Measurements from ENCODE around the gene TMEM259. TPM values are rescaled to one million over a fixed set of nuclear protein-coding genes. Genes with fewer than 3 reads are reported as not detected.

The TMEM259 gene
- total and polyA plus RNA-seq, 2 of the 13 experiments (the other 11 are each of a cell fraction or from before 2014, with no cell fraction given) = 64.7 to 164 TPM

DNA sequence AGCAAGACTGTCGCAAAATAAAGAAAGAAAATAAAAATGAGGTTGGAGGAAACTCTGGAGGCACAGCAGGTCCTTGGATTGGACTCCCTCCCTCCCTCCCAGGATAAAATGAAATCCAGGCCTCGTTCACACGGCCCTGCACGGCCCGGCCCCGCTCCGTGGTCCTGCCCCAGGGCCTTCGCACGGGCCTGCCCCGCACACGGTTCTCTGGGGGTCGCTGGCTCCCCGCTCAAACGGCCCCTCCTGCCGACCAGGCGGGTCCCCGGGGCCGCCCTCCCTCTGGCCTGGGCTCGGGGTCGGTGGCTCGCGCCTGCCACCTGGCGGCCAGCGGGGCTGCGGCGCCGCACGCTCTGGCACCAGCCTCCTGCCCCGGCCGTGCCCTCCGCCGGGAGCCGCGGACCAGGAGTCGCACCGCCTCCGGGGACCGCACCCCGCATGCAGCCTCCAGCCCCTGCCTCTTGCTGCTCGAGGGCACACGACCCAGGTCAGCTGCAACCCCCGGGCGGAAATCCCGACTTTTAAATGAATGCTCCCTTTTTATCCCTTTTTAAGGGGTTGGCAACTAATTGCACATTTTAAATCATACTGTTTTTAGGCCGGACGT is 38.3 kb downstream of the TMEM259 start (continued):
- TF ChIP-seq ZBTB8A (CRISPR knock-in tag; IDR thresholded peaks at IDR 0.05; ENCODE audit: borderline replicate concordance, low read depth) (no peak), MAF1 (CRISPR knock-in tag; IDR thresholded peaks at IDR 0.05; ENCODE audit: borderline replicate concordance) (no peak), CBFB (CRISPR knock-in tag; IDR thresholded peaks at IDR 0.05) (no peak; the same call in 1 of the 2 replicates), MYC (CRISPR knock-in tag; IDR thresholded peaks at IDR 0.05; ENCODE audit: borderline replicate concordance) (peak; percentile 22; the same call in 1 of the 2 replicates), ZNF256 (CRISPR knock-in tag; conservative IDR thresholded peaks at IDR 0.05) (no peak), RAD51 (IDR thresholded peaks at IDR 0.05; ENCODE audit: borderline replicate concordance) (no peak), ZNF12 (CRISPR knock-in tag; IDR thresholded peaks at IDR 0.05) (no peak), POLR2A (IDR thresholded peaks at IDR 0.05; ENCODE audit: insufficient read depth in 1 of 2, low read depth in 2 of 2, low read length in 2 of 2) (no peak), ZNF510 (CRISPR knock-in tag; IDR thresholded peaks at IDR 0.05; ENCODE audit: low read depth) (no peak), SP5 (CRISPR knock-in tag; IDR thresholded peaks at IDR 0.05; ENCODE audit: borderline replicate concordance, low read depth) (no peak), ZNF607 (CRISPR knock-in tag; IDR thresholded peaks at IDR 0.05; ENCODE audit: borderline replicate concordance) (no peak), FOXK2 (IDR thresholded peaks at IDR 0.05) (no peak), ZNF616 (CRISPR knock-in tag; IDR thresholded peaks at IDR 0.05; ENCODE audit: low read depth) (no peak), ARNT2 (CRISPR knock-in tag; IDR thresholded peaks at IDR 0.05; ENCODE audit: low read depth) (peak; percentile 82; the same call in 1 of the 2 replicates), ZNF33B (CRISPR knock-in tag; IDR thresholded peaks at IDR 0.05) (no peak), HMG20B (CRISPR knock-in tag; conservative IDR thresholded peaks at IDR 0.05) (no peak), SMAD1 (CRISPR knock-in tag; IDR thresholded peaks at IDR 0.05; ENCODE audit: borderline replicate concordance, low read depth) (no peak), RXRB (CRISPR knock-in tag; IDR thresholded peaks at IDR 0.05; ENCODE audit: borderline replicate concordance) (no peak)
- TF ChIP-seq, protein P1, sequence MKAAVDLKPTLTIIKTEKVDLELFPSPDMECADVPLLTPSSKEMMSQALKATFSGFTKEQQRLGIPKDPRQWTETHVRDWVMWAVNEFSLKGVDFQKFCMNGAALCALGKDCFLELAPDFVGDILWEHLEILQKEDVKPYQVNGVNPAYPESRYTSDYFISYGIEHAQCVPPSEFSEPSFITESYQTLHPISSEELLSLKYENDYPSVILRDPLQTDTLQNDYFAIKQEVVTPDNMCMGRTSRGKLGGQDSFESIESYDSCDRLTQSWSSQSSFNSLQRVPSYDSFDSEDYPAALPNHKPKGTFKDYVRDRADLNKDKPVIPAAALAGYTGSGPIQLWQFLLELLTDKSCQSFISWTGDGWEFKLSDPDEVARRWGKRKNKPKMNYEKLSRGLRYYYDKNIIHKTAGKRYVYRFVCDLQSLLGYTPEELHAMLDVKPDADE (CRISPR knock-in tag; IDR thresholded peaks at IDR 0.05) = no peak
- TF ChIP-seq, protein P2, sequence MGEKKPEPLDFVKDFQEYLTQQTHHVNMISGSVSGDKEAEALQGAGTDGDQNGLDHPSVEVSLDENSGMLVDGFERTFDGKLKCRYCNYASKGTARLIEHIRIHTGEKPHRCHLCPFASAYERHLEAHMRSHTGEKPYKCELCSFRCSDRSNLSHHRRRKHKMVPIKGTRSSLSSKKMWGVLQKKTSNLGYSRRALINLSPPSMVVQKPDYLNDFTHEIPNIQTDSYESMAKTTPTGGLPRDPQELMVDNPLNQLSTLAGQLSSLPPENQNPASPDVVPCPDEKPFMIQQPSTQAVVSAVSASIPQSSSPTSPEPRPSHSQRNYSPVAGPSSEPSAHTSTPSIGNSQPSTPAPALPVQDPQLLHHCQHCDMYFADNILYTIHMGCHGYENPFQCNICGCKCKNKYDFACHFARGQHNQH (CRISPR knock-in tag; IDR thresholded peaks at IDR 0.05) = no peak
- TF ChIP-seq, protein P3, sequence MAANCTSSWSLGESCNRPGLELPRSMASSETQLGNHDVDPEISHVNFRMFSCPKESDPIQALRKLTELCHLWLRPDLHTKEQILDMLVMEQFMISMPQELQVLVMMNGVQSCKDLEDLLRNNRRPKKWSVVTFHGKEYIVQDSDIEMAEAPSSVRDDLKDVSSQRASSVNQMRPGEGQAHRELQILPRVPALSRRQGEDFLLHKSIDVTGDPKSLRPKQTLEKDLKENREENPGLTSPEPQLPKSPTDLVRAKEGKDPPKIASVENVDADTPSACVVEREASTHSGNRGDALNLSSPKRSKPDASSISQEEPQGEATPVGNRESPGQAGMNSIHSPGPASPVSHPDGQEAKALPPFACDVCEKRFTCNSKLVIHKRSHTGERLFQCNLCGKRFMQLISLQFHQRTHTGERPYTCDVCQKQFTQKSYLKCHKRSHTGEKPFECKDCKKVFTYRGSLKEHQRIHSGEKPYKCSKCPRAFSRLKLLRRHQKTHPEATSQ (CRISPR knock-in tag; IDR thresholded peaks at IDR 0.05; ENCODE audit: borderline replicate concordance) = no peak
- TF ChIP-seq, protein P4, sequence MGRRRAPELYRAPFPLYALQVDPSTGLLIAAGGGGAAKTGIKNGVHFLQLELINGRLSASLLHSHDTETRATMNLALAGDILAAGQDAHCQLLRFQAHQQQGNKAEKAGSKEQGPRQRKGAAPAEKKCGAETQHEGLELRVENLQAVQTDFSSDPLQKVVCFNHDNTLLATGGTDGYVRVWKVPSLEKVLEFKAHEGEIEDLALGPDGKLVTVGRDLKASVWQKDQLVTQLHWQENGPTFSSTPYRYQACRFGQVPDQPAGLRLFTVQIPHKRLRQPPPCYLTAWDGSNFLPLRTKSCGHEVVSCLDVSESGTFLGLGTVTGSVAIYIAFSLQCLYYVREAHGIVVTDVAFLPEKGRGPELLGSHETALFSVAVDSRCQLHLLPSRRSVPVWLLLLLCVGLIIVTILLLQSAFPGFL (CRISPR knock-in tag; IDR thresholded peaks at IDR 0.05) = no peak
- TF ChIP-seq, protein P5, sequence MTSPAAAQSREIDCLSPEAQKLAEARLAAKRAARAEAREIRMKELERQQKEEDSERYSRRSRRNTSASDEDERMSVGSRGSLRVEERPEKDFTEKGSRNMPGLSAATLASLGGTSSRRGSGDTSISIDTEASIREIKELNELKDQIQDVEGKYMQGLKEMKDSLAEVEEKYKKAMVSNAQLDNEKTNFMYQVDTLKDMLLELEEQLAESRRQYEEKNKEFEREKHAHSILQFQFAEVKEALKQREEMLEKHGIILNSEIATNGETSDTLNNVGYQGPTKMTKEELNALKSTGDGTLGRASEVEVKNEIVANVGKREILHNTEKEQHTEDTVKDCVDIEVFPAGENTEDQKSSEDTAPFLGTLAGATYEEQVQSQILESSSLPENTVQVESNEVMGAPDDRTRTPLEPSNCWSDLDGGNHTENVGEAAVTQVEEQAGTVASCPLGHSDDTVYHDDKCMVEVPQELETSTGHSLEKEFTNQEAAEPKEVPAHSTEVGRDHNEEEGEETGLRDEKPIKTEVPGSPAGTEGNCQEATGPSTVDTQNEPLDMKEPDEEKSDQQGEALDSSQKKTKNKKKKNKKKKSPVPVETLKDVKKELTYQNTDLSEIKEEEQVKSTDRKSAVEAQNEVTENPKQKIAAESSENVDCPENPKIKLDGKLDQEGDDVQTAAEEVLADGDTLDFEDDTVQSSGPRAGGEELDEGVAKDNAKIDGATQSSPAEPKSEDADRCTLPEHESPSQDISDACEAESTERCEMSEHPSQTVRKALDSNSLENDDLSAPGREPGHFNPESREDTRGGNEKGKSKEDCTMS (CRISPR knock-in tag; conservative IDR thresholded peaks at IDR 0.05) = no peak

Data from HepG2 (cell line).